GM12878 (cell line): ENCODE measurements around the gene C19orf47. TPM values are rescaled to one million over a fixed set of nuclear protein-coding genes. Genes with fewer than 3 reads are reported as not detected.

Experiments used
- ATF7 ChIP-seq: fragments of 450-650 bp; IDR thresholded peaks from 2 replicates; pipeline ENCODE4 v1.6.1; 2016; ENCODE audit warnings: low read depth, mild to moderate bottlenecking
- CHD4 ChIP-seq: fragments of 200-600 bp; sonication (generic); IDR thresholded peaks from 2 replicates; pipeline ENCODE4 v1.6.1; 2016; ENCODE audit warnings: mild to moderate bottlenecking
- CUX1 ChIP-seq: IDR thresholded peaks from 2 replicates; pipeline ENCODE4 v1.6.1; 2012; ENCODE audit warnings: improper control_type of control experiment, low read depth, low read length; ENCODE audit not compliant: insufficient replicate concordance
- ESRRA ChIP-seq: IDR thresholded peaks from 2 replicates; pipeline ENCODE4 v1.6.1; 2012; ENCODE audit warnings: mild to moderate bottlenecking, low read length, improper control_type of control experiment
- HDAC6 ChIP-seq: fragments of 200-600 bp; sonication (generic); IDR thresholded peaks from one replicate; pipeline ENCODE4 v1.8.0; 2017; ENCODE audit warnings: antibody characterized with exemption; ENCODE audit not compliant: unreplicated experiment
- KDM1A ChIP-seq: fragments of 200-600 bp; sonication (generic); IDR thresholded peaks from 2 replicates; pipeline ENCODE4 v1.6.1; 2016; ENCODE audit warnings: borderline replicate concordance
- MTA2 ChIP-seq: fragments of 450-650 bp; IDR thresholded peaks from 2 replicates; pipeline ENCODE4 v1.6.1; 2016; ENCODE audit warnings: low read depth, mild to moderate bottlenecking, moderate library complexity
- PRDM15 ChIP-seq: fragments of 450-650 bp; formaldehyde crosslinking; IDR thresholded peaks from 2 replicates; pipeline ENCODE4 v1.4.0; 2020; ENCODE audit warnings: mild to moderate bottlenecking, moderate library complexity
- RELB ChIP-seq: fragments of 450-650 bp; IDR thresholded peaks from 2 replicates; pipeline ENCODE4 v1.6.1; 2017; ENCODE audit warnings: low read depth, mild to moderate bottlenecking, moderate library complexity
- USF2 ChIP-seq: IDR thresholded peaks from 2 replicates; pipeline ENCODE4 v1.6.1; 2011; ENCODE audit warnings: low read depth, low read length, improper control_type of control experiment, borderline replicate concordance
- ZBED1 ChIP-seq: IDR thresholded peaks from 2 replicates; pipeline ENCODE4 v1.6.1; 2016; ENCODE audit warnings: borderline replicate concordance
- ZNF207 ChIP-seq: fragments of 450-650 bp; IDR thresholded peaks from 2 replicates; pipeline ENCODE4 v1.6.1; 2014; ENCODE audit warnings: antibody characterized with exemption, mild to moderate bottlenecking, borderline replicate concordance
- ZNF592 ChIP-seq: fragments of 450-650 bp; IDR thresholded peaks from 2 replicates; pipeline ENCODE4 v1.6.1; 2017; ENCODE audit warnings: mild to moderate bottlenecking, moderate library complexity
- polyA plus RNA-seq, 11 experiments: library from polyadenylated mRNA; depleted of rRNA in 4 of 11; unstranded in 6 of 11; stranded (reverse) in 5 of 11; fragments of >200 nt; fragmentation: Nextera tagmentation in 4 of 11; fragmentation: Illumina TruSeq in 1 of 11; extraction: Ambion mirVana in 4 of 11; extraction: Trizol in 1 of 11; gene quantifications; 1 replicate in 1 of 11; 2 replicates in 10 of 11; pipeline versions ENCODE4 v1.2.1 to v1.2.3, GENCODE V29; 2011 to 2016; ENCODE audit warnings: inconsistent platforms in 2 of 11, missing spikeins in 2 of 11, low read depth in 1 of 11
- total RNA-seq, 4 experiments: library from RNA; depleted of rRNA in 3 of 4; stranded (reverse); fragments of >200 nt in 3 of 4; fragmentation: Illumina TruSeq in 1 of 4; extraction: Trizol in 1 of 4; gene quantifications; 2 replicates each; pipeline versions ENCODE4 v1.2.1 to v1.2.3, GENCODE V29; 2013 to 2021

C19orf47 gene
- total and polyA plus RNA-seq, 10 of the 15 experiments (the other 5 are each of a cell fraction or from before 2014, with no cell fraction given) = 0.11 to 29.1 (median 20.2) TPM

- TF ChIP-seq PRDM15 (CRISPR knock-in tag) = no peak
- no peak for TF ChIP-seq CHD4
- peak; percentile 51 for TF ChIP-seq MTA2
- TF ChIP-seq HDAC6 = no peak
- TF ChIP-seq ZBED1 = no peak
- peak; percentile 17 for TF ChIP-seq CUX1
- TF ChIP-seq RELB = peak; percentile 65; the same call in 1 of the 2 replicates
- TF ChIP-seq ATF7 = peak; percentile 70
- TF ChIP-seq USF2 = no peak
- TF ChIP-seq ZNF207 = no peak
- no peak for TF ChIP-seq KDM1A
- peak; percentile 60; the same call in 1 of the 2 replicates for TF ChIP-seq ESRRA
- TF ChIP-seq ZNF592 = no peak
Observed at GRCh38 chr19:40355975-40356680, 7.9 kb upstream of the C19orf47 start (continued).
